ENCODE results near the gene PRRC2A. TPM values are rescaled to one million over a fixed set of nuclear protein-coding genes. Genes with fewer than 3 reads are reported as not detected.

PRRC2A gene
- total RNA-seq, 6 experiments from 2014 or later = 216 to 259 (median 231) TPM

GRCh38 chr6:31654574-31655348 is 34.2 kb downstream of the PRRC2A start:
- H3K27me3 Mint-ChIP-seq (ENCODE audit: insufficient read depth) = peaks cover 3% of the 10 kb centered on the region
- H3K4me3 Mint-ChIP-seq = no peak overlapping the region
- TF ChIP-seq CTCF (IDR thresholded peaks at IDR 0.05) = no peak
- DNase-seq = no peak
- no peaks in the 10 kb centered on the region for H3K9me3 Mint-ChIP-seq
- peaks cover 48% of the 10 kb centered on the region for H3K4me1 Mint-ChIP-seq (ENCODE audit: low read depth)
- peaks cover 32% of the 10 kb centered on the region for H3K36me3 Mint-ChIP-seq (ENCODE audit: low read depth)
- no peak overlapping the region for H3K27ac Mint-ChIP-seq

- H3K4me1 Mint-ChIP-seq (ENCODE audit: low read depth) = peaks cover 51% of the 10 kb centered on the region
- H3K27me3 Mint-ChIP-seq (ENCODE audit: insufficient read depth) = peaks cover 3% of the 10 kb centered on the region
- DNase-seq = no peak
- H3K4me3 Mint-ChIP-seq = no peak within 1 kb of the TSS
- peaks cover 37% of the 10 kb centered on the region for H3K36me3 Mint-ChIP-seq (ENCODE audit: low read depth)
- H3K27ac Mint-ChIP-seq = peak within 1 kb of the TSS; percentile 28
- no peak for TF ChIP-seq CTCF (IDR thresholded peaks at IDR 0.05)
- H3K9me3 Mint-ChIP-seq = no peaks in the 10 kb centered on the region
Observed at GRCh38 chr6:31655349-31656237, 35.1 kb downstream of the PRRC2A start, which contains the start of gene APOM. APOM (plus strand) TSS chr6:31655894; CDS start chr6:31655967, 73 bp downstream.

- H3K9me3 Mint-ChIP-seq = no peaks in the 10 kb centered on the region
- peaks cover 52% of the 10 kb centered on the region for H3K4me1 Mint-ChIP-seq (ENCODE audit: low read depth)
- no peaks in the 10 kb centered on the region; the same call in none of the 2 replicates for H3K27me3 Mint-ChIP-seq (ENCODE audit: insufficient read depth)
- no peak for DNase-seq
- TF ChIP-seq CTCF (IDR thresholded peaks at IDR 0.05) = no peak
- peak overlapping the region; percentile 47 for H3K27ac Mint-ChIP-seq
- peaks cover 36% of the 10 kb centered on the region for H3K36me3 Mint-ChIP-seq (ENCODE audit: low read depth)
- H3K4me3 Mint-ChIP-seq = peak overlapping the region; percentile 96
Observed at GRCh38 chr6:31657406-31658157, 37.1 kb downstream of the PRRC2A start.

GRCh38 chr6:31658158-31658688 is 37.7 kb downstream of the PRRC2A start:
- H3K9me3 Mint-ChIP-seq = no peaks in the 10 kb centered on the region
- TF ChIP-seq CTCF (IDR thresholded peaks at IDR 0.05) = no peak
- peaks cover 38% of the 10 kb centered on the region for H3K36me3 Mint-ChIP-seq (ENCODE audit: low read depth)
- peaks cover 51% of the 10 kb centered on the region for H3K4me1 Mint-ChIP-seq (ENCODE audit: low read depth)
- no peaks in the 10 kb centered on the region; the same call in 1 of the 2 replicates for H3K27me3 Mint-ChIP-seq (ENCODE audit: insufficient read depth)
- H3K4me3 Mint-ChIP-seq = peak overlapping the region; percentile 96
- peak overlapping the region; percentile 45 for H3K27ac Mint-ChIP-seq
- DNase-seq = no peak
